ENCODE measurements around the gene GARIN3. TPM values are rescaled to one million over a fixed set of nuclear protein-coding genes. Genes with fewer than 3 reads are reported as not detected.

GARIN3 gene
- total and polyA plus RNA-seq, 9 of the 15 experiments (the other 6 are each of a cell fraction or from before 2014, with no cell fraction given): not detected

GRCh38 chr5:157180374-157181264, 14.6 kb upstream of the GARIN3 start, which contains the start of gene ITK (continued):
- TF ChIP-seq, protein P1, sequence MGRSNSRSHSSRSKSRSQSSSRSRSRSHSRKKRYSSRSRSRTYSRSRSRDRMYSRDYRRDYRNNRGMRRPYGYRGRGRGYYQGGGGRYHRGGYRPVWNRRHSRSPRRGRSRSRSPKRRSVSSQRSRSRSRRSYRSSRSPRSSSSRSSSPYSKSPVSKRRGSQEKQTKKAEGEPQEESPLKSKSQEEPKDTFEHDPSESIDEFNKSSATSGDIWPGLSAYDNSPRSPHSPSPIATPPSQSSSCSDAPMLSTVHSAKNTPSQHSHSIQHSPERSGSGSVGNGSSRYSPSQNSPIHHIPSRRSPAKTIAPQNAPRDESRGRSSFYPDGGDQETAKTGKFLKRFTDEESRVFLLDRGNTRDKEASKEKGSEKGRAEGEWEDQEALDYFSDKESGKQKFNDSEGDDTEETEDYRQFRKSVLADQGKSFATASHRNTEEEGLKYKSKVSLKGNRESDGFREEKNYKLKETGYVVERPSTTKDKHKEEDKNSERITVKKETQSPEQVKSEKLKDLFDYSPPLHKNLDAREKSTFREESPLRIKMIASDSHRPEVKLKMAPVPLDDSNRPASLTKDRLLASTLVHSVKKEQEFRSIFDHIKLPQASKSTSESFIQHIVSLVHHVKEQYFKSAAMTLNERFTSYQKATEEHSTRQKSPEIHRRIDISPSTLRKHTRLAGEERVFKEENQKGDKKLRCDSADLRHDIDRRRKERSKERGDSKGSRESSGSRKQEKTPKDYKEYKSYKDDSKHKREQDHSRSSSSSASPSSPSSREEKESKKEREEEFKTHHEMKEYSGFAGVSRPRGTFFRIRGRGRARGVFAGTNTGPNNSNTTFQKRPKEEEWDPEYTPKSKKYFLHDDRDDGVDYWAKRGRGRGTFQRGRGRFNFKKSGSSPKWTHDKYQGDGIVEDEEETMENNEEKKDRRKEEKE (IDR thresholded peaks at IDR 0.05; ENCODE audit: borderline replicate concordance in 1 of 2, control insufficient read depth in 1 of 2, low read depth in 2 of 2, low read length in 1 of 2): no peak
- no peak for TF ChIP-seq ARID4B (CRISPR knock-in tag; IDR thresholded peaks at IDR 0.05)
- no peak for TF ChIP-seq BCOR (IDR thresholded peaks at IDR 0.05)
